Activated CD4-positive, alpha-beta T cell treated with anti-CD3 and anti-CD28 coated beads for 36 hours (primary cell): ENCODE results near the gene PIP4K2A. TPM values are rescaled to one million over a fixed set of nuclear protein-coding genes. Genes with fewer than 3 reads are reported as not detected.
A peak's percentile ranks its signal among the peaks of the same experiment; 100 is the strongest.

Experiments used
- ATAC-seq: fragments of 200-7000 bp; cut with Tn5 transposase; one replicate; pipeline ENCODE4 v1.10.0; 2021; ENCODE audit warnings: mild to moderate bottlenecking, moderate library complexity
- CTCF ChIA-PET: fragments of 350-600 bp; sonication (Branson Sonifier 250); formaldehyde crosslinking; loops from one replicate; lab custom pipeline; 2021; ENCODE audit warnings: antibody characterized with exemption; lab: Charles Lee
- POLR2A ChIA-PET: fragments of 350-600 bp; sonication (Branson Sonifier 250); formaldehyde crosslinking; loops from one replicate; lab custom pipeline; 2021; ENCODE audit warnings: antibody characterized with exemption, inconsistent platforms; lab: Charles Lee
- DNase-seq: peaks from one replicate; pipeline ENCODE4 v3.0.0-alpha.2; 2020
- H3K27ac Mint-ChIP-seq: one replicate; pipeline ENCODE4 v1.8.0; 2021; ENCODE audit warnings: mixed read lengths
- H3K27me3 Mint-ChIP-seq: one replicate; pipeline ENCODE4 v1.8.0; 2021; ENCODE audit warnings: mixed read lengths
- H3K36me3 Mint-ChIP-seq: one replicate; pipeline ENCODE4 v1.8.0; 2021; ENCODE audit warnings: low read depth, mixed read lengths
- H3K4me1 Mint-ChIP-seq: one replicate; pipeline ENCODE4 v1.8.0; 2021; ENCODE audit warnings: mixed read lengths
- H3K4me3 Mint-ChIP-seq: one replicate; pipeline ENCODE4 v1.8.0; 2021; ENCODE audit warnings: mild to moderate bottlenecking, moderate library complexity, mixed read lengths
- H3K9me3 Mint-ChIP-seq: one replicate; pipeline ENCODE4 v1.8.0; 2021; ENCODE audit warnings: low read depth, mixed read lengths
- intact Hi-C, 2 experiments: fragments of 100-400 bp; cut with DNase I in 1 of 2; cut with micrococcal nuclease in 1 of 2; formaldehyde crosslinking; loops; one replicate each; pipeline versions ENCODE4 v1.14.2 to v1.15.1; 2022 to 2024; cut with DNase I, micrococcal nuclease
- total RNA-seq, 2 experiments: library from RNA; stranded (reverse); gene quantifications; one replicate each; pipeline ENCODE4 v1.2.3, GENCODE V29; 2021

PIP4K2A gene
- total RNA-seq, 2 experiments from 2014 or later, result 105 to 108 TPM

DNA sequence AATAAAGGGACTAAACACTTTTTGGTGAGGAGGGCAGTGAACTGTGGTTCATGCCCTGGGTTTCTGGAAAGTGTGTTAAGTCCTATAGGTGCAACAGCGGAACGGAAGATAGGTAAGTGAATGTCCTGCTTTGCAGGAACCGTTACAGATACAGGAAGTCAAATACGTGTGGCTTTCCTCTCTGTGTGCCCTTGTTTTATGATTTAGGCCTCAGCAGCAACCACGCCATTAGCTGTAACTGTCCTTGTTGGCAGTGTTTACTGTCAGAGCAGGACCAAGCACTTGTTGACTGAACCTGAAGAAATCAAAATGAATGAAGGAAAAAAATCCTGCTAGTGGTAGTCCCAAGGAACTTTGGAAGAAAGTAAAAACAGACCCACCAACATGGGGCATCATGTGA lies 150.3 kb downstream of the PIP4K2A start:
- Mint-ChIP-seq H3K4me1 (peaks cover 12% of the 10 kb centered on the region), H3K27me3 (no peaks in the 10 kb centered on the region), H3K4me3 (no peak overlapping the region), H3K27ac (peak overlapping the region; percentile 58), H3K36me3 (peaks cover 35% of the 10 kb centered on the region), H3K9me3 (no peaks in the 10 kb centered on the region)
- ATAC-seq (no peak), DNase-seq (no peak)
- intact Hi-C loops, result no loop called here
- ChIA-PET POLR2A (no interaction called here), CTCF (interaction anchor here (1.1 kb wide), 1 partner anchor 10 kb away, joined by 3 read pairs; no protein-coding TSS in a partner anchor)

DNA sequence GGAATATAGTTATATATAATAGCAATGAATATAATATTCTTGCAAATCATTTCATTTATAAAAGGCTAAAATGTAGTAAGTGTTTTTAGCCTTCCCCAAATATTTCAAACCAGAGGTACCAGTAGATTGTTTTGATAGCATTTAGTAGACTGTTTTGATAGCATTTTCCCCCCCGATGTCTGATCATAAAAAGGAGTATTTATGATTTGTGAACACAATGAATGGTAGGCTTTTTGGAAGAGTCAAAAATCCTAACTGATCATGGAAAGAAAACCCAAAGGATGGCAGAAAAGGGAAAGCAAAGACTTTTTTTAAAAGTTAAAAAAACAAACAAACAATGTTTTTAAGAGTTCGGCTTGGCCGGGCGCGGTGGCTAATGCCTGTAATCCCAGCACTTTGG lies 152.5 kb downstream of the PIP4K2A start:
- ATAC-seq (no peak), DNase-seq (no peak)
- Mint-ChIP-seq H3K4me1 (peaks cover 12% of the 10 kb centered on the region), H3K4me3 (no peak overlapping the region), H3K27me3 (no peaks in the 10 kb centered on the region), H3K36me3 (peaks cover 23% of the 10 kb centered on the region), H3K27ac (no peak overlapping the region), H3K9me3 (no peaks in the 10 kb centered on the region)
- POLR2A ChIA-PET, result no interaction called here
- CTCF ChIA-PET, result interaction anchor here (1.2 kb wide), 1 partner anchor 11 kb away, joined by 5 read pairs; no protein-coding TSS in a partner anchor
- intact Hi-C loops, result no loop called here

DNA sequence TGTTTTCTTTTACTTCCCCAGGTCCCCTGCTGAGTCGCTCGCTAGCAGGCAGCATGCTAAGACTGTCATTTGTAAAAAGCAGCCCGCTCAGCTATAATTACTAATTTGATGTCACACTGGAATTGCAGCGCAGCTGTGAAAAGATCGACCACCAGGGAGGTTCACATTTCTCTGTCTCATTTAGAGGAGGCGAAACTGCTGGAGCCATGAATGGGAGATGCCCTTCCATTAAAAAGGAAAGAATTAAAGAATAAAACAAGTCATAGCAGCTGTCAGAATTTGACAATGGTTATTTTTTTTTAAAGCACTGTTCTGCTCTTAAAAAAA lies 153.5 kb downstream of the PIP4K2A start:
- Mint-ChIP-seq H3K9me3 (no peaks in the 10 kb centered on the region), H3K4me3 (no peak overlapping the region), H3K4me1 (peaks cover 5% of the 10 kb centered on the region), H3K27ac (no peak overlapping the region), H3K27me3 (no peaks in the 10 kb centered on the region), H3K36me3 (peaks cover 17% of the 10 kb centered on the region)
- DNase-seq (no peak), ATAC-seq (no peak)
- ChIA-PET CTCF (interaction anchor here (0.7 to 1.2 kb wide), 3 partner anchors 13 to 59 kb away, joined by 3 to 4 read pairs (median 3); no protein-coding TSS in a partner anchor), POLR2A (no interaction called here)
- intact Hi-C loops, result no loop called here

DNA sequence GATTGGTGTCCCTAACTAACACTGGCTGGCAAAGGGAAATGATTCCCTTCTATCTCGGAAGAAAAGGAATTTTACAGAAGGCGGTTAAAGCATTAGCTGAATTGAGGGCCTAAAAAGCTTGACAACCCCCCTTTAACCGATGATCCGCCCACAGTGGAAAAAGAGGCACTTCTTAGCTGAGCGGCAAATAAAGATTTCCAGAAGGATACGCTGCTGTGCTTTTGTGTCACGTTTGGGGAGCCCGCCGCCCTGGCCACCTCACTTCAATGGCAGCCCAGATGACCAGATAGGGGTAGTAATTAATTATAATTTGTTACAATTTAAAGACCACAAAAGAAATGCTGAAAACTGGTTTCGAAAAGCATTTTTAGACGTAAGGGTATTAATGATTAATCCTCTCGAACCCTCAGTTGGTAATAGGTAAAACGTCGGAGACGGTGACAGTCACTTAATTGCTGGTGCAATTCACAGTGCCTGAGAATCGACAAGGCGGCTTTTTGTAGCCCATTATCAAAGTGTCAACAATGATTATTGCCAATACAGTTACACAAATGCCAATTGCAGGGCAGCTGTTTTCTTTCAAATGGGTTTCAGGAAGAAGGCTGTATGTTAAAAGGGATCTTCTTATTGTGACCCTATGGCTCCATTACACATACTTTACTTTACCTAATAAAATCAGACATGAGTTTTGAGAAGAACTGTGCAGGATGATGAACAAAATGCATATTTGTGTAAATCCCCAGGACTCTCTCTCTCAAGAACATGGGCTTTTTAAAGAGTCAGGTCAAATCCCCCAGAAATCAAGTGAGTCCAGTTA lies 154.1 kb downstream of the PIP4K2A start:
- Mint-ChIP-seq H3K27ac (no peak overlapping the region), H3K36me3 (peaks cover 16% of the 10 kb centered on the region), H3K4me1 (peaks cover 5% of the 10 kb centered on the region), H3K4me3 (no peak overlapping the region), H3K27me3 (no peaks in the 10 kb centered on the region), H3K9me3 (no peaks in the 10 kb centered on the region)
- ATAC-seq (no peak), DNase-seq (no peak)
- CTCF ChIA-PET, result interaction anchor here (0.7 to 1.2 kb wide), 2 partner anchors 14 to 26 kb away, joined by 3 to 4 read pairs; no protein-coding TSS in a partner anchor
- intact Hi-C loops, result no loop called here
- POLR2A ChIA-PET, result no interaction called here

DNA sequence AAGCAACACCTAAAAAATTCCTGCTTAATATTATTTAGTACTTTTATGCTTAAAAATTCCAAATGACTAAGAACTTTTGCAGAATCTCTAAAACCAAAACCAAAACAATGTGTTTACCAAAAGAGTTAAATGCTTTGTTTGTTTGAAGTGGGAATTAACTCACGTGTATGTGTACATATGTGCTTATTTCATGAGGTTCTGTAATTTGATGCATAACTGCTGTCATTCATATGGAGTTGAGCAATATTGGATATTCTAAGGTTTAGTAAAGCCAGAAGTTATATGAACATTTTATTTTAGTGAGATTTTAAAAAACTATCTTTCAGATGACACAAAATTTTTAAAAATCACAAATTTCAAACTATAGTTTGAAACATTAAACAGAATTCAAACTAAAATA lies 157.1 kb downstream of the PIP4K2A start:
- H3K36me3 Mint-ChIP-seq, result peaks cover 8% of the 10 kb centered on the region
- H3K4me1 Mint-ChIP-seq, result peaks cover 2% of the 10 kb centered on the region
- H3K4me3 Mint-ChIP-seq, result no peak overlapping the region
- CTCF ChIA-PET, result no interaction called here
- H3K27ac Mint-ChIP-seq, result no peak overlapping the region
- no peaks in the 10 kb centered on the region for H3K27me3 Mint-ChIP-seq
- POLR2A ChIA-PET, result no interaction called here
- DNase-seq (no peak), ATAC-seq (no peak)
- H3K9me3 Mint-ChIP-seq, result no peaks in the 10 kb centered on the region
- intact Hi-C loops, result loop anchor here in 1 of 2 experiments (10.0 kb wide), 1 partner anchor 563 kb away; no protein-coding TSS in a partner anchor

DNA sequence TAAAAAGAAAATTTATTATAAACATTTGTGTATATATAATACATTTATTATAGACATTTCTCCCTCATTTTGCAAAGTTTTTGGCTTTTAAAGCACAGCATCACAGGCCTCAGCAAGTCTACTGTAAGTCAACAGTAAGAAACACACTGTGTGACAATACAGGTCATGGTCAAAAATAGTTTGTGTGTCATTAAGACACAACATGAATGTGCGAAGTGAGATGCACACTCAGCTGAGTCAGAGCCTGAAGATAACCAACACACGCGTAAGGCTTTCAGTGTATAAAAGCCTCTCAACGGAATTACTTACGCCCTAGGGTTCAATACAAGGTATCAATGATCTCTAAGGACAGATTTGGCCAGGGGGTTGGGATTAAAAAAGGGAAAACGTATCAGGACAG lies 157.6 kb downstream of the PIP4K2A start:
- no peaks in the 10 kb centered on the region for H3K9me3 Mint-ChIP-seq
- H3K4me3 Mint-ChIP-seq, result no peak overlapping the region
- ChIA-PET POLR2A (no interaction called here), CTCF (interaction anchor here (1.4 kb wide), 1 partner anchor 564 kb away, joined by 3 read pairs; no protein-coding TSS in a partner anchor)
- DNase-seq (no peak), ATAC-seq (no peak)
- H3K4me1 Mint-ChIP-seq, result peaks cover 5% of the 10 kb centered on the region
- H3K27me3 Mint-ChIP-seq, result no peaks in the 10 kb centered on the region
- intact Hi-C loops, result loop anchor here in 1 of 2 experiments (10.0 kb wide), 1 partner anchor 562 kb away; no protein-coding TSS in a partner anchor
- H3K27ac Mint-ChIP-seq, result peak overlapping the region; percentile 21
- peaks cover 9% of the 10 kb centered on the region for H3K36me3 Mint-ChIP-seq

DNA sequence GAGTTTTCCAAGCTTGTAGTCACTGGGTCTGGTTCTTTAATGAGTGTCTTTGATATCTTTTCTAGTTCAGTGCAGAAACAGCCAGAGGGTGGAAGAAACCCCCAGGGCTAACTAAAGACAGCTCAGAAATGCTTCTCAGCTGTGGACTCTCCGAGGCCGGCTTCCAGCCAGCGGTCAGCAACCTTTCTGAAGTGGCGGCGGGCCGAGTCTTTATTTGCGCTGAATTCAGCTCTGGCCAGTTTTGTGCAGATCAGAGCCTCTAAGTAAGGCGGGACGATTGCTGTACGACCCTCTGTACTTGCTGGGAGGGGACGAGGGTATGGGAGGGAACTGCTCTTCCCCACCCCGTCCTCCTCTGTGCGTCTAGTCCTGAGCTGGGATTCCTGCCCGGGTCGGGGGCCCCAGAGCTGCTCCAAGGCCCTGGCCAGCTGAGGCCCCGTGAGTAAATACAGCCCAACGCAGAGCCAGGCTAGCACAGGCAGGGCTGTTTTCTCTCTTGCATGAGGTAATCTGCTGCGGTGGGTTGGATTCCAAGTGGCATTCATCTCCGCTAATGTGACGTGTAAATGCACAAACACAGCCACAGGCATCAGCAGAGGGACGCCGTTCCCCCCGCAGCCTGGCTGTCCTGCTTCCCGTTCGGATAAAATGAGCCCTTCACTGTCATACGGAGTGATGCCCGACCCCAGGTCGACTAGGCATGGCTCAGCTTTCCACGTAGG lies 159.8 kb downstream of the PIP4K2A start:
- H3K27ac Mint-ChIP-seq, result no peak overlapping the region
- H3K4me3 Mint-ChIP-seq, result no peak overlapping the region

DNA sequence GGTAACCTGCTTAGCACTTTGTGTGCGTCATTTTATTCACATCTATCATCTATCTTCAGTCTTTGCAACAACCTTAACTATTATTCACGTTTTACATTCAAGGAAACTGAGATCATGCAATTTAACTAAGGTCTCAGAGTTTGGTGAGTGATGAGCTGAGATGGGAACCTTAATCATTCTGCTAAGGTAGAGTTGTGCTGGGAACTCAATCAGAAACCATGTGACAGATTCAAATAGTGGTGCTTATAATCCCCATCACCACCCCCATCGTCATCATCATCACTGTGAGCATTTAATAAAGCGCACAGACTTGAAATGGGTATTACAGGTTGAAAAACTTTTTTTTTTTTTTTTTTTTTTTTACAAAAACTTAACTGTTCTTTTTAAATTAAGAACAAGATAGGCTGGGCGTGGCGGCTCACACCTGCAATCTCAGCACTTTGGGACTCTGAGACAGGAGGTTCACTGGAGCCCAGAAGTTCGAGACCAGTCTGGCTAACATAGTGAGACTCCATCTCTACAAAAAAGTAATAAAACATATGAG lies 160.9 kb downstream of the PIP4K2A start:
- no peaks in the 10 kb centered on the region for H3K9me3 Mint-ChIP-seq
- ChIA-PET POLR2A (no interaction called here), CTCF (interaction anchor here (0.6 to 1.5 kb wide), 3 partner anchors 10 to 32 kb away, joined by 3 to 4 read pairs (median 3); no protein-coding TSS in a partner anchor)
- intact Hi-C loops, result loop anchor here (5.0 to 10.0 kb wide), 2 partner anchors 559 to 561 kb away; no protein-coding TSS in a partner anchor
- no peak overlapping the region for H3K27ac Mint-ChIP-seq
- H3K36me3 Mint-ChIP-seq, result peaks cover 25% of the 10 kb centered on the region
- H3K4me1 Mint-ChIP-seq, result peaks cover 11% of the 10 kb centered on the region
- no peak overlapping the region for H3K4me3 Mint-ChIP-seq
- H3K27me3 Mint-ChIP-seq, result no peaks in the 10 kb centered on the region
- ATAC-seq, result no peak
- no peak for DNase-seq

More for the DNA sequence above, 159.8 kb downstream of the PIP4K2A start:
- ChIA-PET POLR2A (no interaction called here), CTCF (interaction anchor here (0.6 to 1.5 kb wide), 3 partner anchors 9 to 33 kb away, joined by 3 to 4 read pairs (median 3); no protein-coding TSS in a partner anchor)
- Mint-ChIP-seq H3K27me3 (no peaks in the 10 kb centered on the region), H3K36me3 (peaks cover 22% of the 10 kb centered on the region), H3K4me1 (peaks cover 11% of the 10 kb centered on the region), H3K9me3 (no peaks in the 10 kb centered on the region)
- DNase-seq (no peak), ATAC-seq (no peak)
- intact Hi-C loops, result loop anchor here (5.0 to 10.0 kb wide), 2 partner anchors 560 to 562 kb away; no protein-coding TSS in a partner anchor

DNA sequence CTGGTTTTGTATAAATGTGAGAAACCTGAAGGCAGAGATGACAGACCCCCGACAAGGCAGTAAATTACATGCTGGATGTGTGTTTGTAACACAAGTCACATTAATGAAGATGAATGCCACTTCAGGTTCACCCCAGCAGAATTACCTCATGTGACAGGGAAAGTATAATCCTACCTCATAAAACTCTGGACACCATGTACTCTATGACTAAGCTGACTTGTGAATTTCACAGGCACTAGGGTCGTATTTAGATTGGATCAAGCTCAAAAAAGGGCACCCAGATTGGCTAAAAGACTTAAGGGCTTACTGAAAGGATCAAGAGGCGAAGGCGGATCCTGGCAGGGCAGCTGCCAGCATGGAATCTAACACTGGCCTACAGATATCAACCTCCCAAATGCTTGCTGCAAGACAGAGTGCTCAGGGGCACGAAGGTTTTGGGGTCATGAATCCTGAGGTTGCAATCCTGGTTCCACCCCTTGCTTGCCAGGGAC lies 161.4 kb downstream of the PIP4K2A start:
- ChIA-PET POLR2A (no interaction called here), CTCF (interaction anchor here (1.5 kb wide), 1 partner anchor 11 kb away, joined by 3 read pairs; no protein-coding TSS in a partner anchor)
- H3K36me3 Mint-ChIP-seq, result peaks cover 30% of the 10 kb centered on the region
- H3K4me1 Mint-ChIP-seq, result peaks cover 11% of the 10 kb centered on the region
- H3K27me3 Mint-ChIP-seq, result no peaks in the 10 kb centered on the region
- H3K4me3 Mint-ChIP-seq, result no peak overlapping the region
- H3K27ac Mint-ChIP-seq, result no peak overlapping the region
- no peak for DNase-seq
- no peaks in the 10 kb centered on the region for H3K9me3 Mint-ChIP-seq
- no peak for ATAC-seq
- intact Hi-C loops, result loop anchor here (5.0 to 10.0 kb wide), 2 partner anchors 558 to 561 kb away; no protein-coding TSS in a partner anchor

DNA sequence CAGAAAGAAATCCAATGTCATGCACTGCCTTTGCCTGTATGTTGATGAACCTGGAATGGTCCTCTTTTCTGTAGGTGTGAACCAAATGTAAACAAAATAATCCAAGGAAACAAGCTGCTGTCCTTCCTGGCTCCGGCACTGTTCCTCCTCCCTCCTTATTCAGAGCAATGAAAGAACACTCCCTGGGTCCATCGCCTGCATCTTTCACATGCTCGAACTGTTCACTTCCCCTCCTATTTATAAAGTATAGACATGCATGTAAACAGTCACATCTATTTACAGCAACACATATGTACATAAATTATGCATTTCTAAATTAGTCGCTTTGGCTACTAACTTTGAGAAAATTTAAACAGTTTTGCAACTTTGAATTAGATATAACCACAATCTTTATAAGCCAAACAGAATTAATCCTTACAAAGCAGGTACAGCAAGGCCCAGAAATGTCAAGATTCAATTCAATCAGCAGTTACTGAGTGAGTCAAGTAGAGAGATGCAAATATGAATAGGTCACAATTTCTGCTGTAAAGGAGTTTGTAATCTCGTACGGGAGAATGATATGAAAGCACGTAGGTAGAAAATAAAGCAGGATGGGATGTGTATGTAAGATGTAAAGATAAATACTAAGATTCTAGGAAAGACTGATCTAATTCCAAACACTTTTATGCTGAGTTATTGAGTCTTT lies 162.6 kb downstream of the PIP4K2A start:
- CTCF ChIA-PET, result interaction anchor here (0.7 to 1.6 kb wide), 8 partner anchors 10 to 439 kb away, joined by 3 to 5 read pairs (median 4); no protein-coding TSS in a partner anchor
- H3K27me3 Mint-ChIP-seq, result no peaks in the 10 kb centered on the region
- H3K27ac Mint-ChIP-seq, result no peak overlapping the region
- POLR2A ChIA-PET, result interaction anchor here (0.6 kb wide), 1 partner anchor 371 kb away, joined by 3 read pairs; no protein-coding TSS in a partner anchor
- H3K4me3 Mint-ChIP-seq, result no peak overlapping the region
- intact Hi-C loops, result loop anchor here (5.0 to 10.0 kb wide), 2 partner anchors 557 to 560 kb away; no protein-coding TSS in a partner anchor
- no peaks in the 10 kb centered on the region for H3K9me3 Mint-ChIP-seq
- peaks cover 41% of the 10 kb centered on the region for H3K36me3 Mint-ChIP-seq
- H3K4me1 Mint-ChIP-seq, result peaks cover 11% of the 10 kb centered on the region
- ATAC-seq (no peak), DNase-seq (no peak)
